Large intestine (tissue), 3 donors: ENCODE data around the gene RPL23. TPM values are rescaled to one million over a fixed set of nuclear protein-coding genes. Genes with fewer than 3 reads are reported as not detected.

Experiments used
- DNase-seq, 2 donors: peaks; one replicate each; pipeline versions ENCODE4 v3.0.0 to v3.0.0-alpha.2; 2013
- H3K27ac ChIP-seq: one replicate; pipeline ENCODE4 v1.5.1; 2013; ENCODE audit warnings: low read length
- H3K27me3 ChIP-seq: 2 replicates; pipeline ENCODE4 v1.6.1; 2013; ENCODE audit warnings: low read length; ENCODE audit not compliant: control insufficient read depth, insufficient read depth
- H3K36me3 ChIP-seq: 2 replicates; pipeline ENCODE4 v1.6.1; 2013; ENCODE audit warnings: low read length; ENCODE audit not compliant: control insufficient read depth, insufficient read depth
- H3K4me1 ChIP-seq: one replicate; pipeline ENCODE4 v1.6.1; 2013; ENCODE audit warnings: low read length; ENCODE audit not compliant: control insufficient read depth, insufficient read depth
- H3K4me3 ChIP-seq: one replicate; pipeline ENCODE4 v1.5.1; 2013; ENCODE audit warnings: low read length
- H3K9me3 ChIP-seq: one replicate; pipeline ENCODE4 v1.6.1; 2013; ENCODE audit warnings: mild to moderate bottlenecking, low read depth, low read length, moderate library complexity; ENCODE audit not compliant: control insufficient read depth
- WGBS: methylation state at CpG from one replicate; pipeline ENCODE4 v1.1.5; 2013; ENCODE audit warnings: low lambda C conversion rate; ENCODE audit not compliant: insufficient coverage; 5-methylcytosine and 5-hydroxymethylcytosine counted together
- polyA plus RNA-seq: library from polyadenylated mRNA; unstranded; fragments of 120-200 nt; gene quantifications from one replicate; pipeline ENCODE4 v1.2.1, GENCODE V29; 2013

Gene RPL23
- polyA plus RNA-seq, 1 donor: 2,763 TPM

GRCh38 chr17:38799501-38800236 is 53.9 kb downstream of the RPL23 start, which contains the start of gene PIP4K2B:
Gene PIP4K2B (minus strand): TSS chr17:38799556. CDS start chr17:38799424, 132 bp downstream.
- peak; percentile 98 to 99 for DNase-seq
- H3K4me1 ChIP-seq: peaks cover 32% of the 10 kb centered on the region
- WGBS: no CpG with 5 or more reads among the region's 76 CpGs
- peaks cover 27% of the 10 kb centered on the region for H3K36me3 ChIP-seq
- peak within 1 kb of the TSS; percentile 97 for H3K27ac ChIP-seq
- H3K27me3 ChIP-seq: no peaks in the 10 kb centered on the region
- no peaks in the 10 kb centered on the region for H3K9me3 ChIP-seq
- peak within 1 kb of the TSS; percentile 73 for H3K4me3 ChIP-seq

- peak overlapping the region; percentile 80 for H3K27ac ChIP-seq
- no peaks in the 10 kb centered on the region for H3K27me3 ChIP-seq
- H3K36me3 ChIP-seq: peaks cover 21% of the 10 kb centered on the region
- H3K4me1 ChIP-seq: peaks cover 32% of the 10 kb centered on the region
- H3K4me3 ChIP-seq: peak overlapping the region; percentile 73
- H3K9me3 ChIP-seq: no peaks in the 10 kb centered on the region
- peak in 1 of 2 donors; percentile 28 for DNase-seq
- no CpG with 5 or more reads among the region's 53 CpGs for WGBS
These were observed 54.7 kb downstream of the RPL23 start for GRCh38 chr17:38798614-38799500.

Other genes starting within 250 kb of the RPL23 start
- gene SRCIN1, start 247.8 kb downstream of the RPL23 start, polyA plus RNA-seq: 7.6 TPM
- gene EPOP, start 178.8 kb downstream of the RPL23 start, polyA plus RNA-seq: 0.57 TPM
- 98.2 TPM for gene MLLT6, start 148.4 kb downstream of the RPL23 start, polyA plus RNA-seq
- 47.7 TPM for gene CISD3, start 123.4 kb downstream of the RPL23 start, polyA plus RNA-seq
- gene PCGF2, start 105.4 kb downstream of the RPL23 start, polyA plus RNA-seq: 27.7 TPM
- 117 TPM for gene PSMB3, start 101.0 kb downstream of the RPL23 start, polyA plus RNA-seq
- gene PIP4K2B, start 54.2 kb downstream of the RPL23 start, polyA plus RNA-seq: 33.4 TPM
- gene CWC25, start 28.4 kb downstream of the RPL23 start, polyA plus RNA-seq: 20.1 TPM
- 244 TPM for gene LASP1, start 16.3 kb upstream of the RPL23 start, polyA plus RNA-seq
- not detected for gene FBXO47, start 113.7 kb upstream of the RPL23 start, polyA plus RNA-seq